Panc1 (cell line): Measurements from ENCODE around the gene RANGAP1. TPM values are rescaled to one million over a fixed set of nuclear protein-coding genes. Genes with fewer than 3 reads are reported as not detected.
"Not testable (repeated sequence)": the region's sequence is repeated elsewhere in the genome, so short reads cannot be mapped to it uniquely, and the experiment has no call there.

Experiments used
- ATAC-seq: fragments of 200-7000 bp; cut with Tn5 transposase; 2 replicates; pipeline ENCODE4 v1.9.1; 2020; ENCODE audit warnings: mild to moderate bottlenecking, moderate library complexity
- BruUV-seq: library from RNA; stranded (reverse); fragments of 400-500 nt; replicated peaks from 2 replicates; lab custom pipeline; 2021; lab: Mats Ljungman, UMichigan
- CTCF ChIA-PET: fragments of 300-600 bp; sonication (Branson Sonifier 250); formaldehyde crosslinking; loops from one replicate; lab custom pipeline; 2022; ENCODE audit warnings: antibody characterized with exemption; lab: Charles Lee
- POLR2A ChIA-PET: fragments of 300-600 bp; sonication (Branson Sonifier 250); formaldehyde crosslinking; loops from one replicate; lab custom pipeline; 2022; ENCODE audit warnings: antibody characterized with exemption; lab: Charles Lee
- DNase-seq: peaks from one replicate; pipeline ENCODE4 v3.0.0-alpha.2; 2010; ENCODE audit warnings: low read depth, low spot score
- H3K27ac ChIP-seq: 2 replicates; pipeline ENCODE4 v1.5.1; 2011; ENCODE audit warnings: mild to moderate bottlenecking, low read length, inconsistent platforms
- H3K27me3 ChIP-seq: fragments of 200-500 bp; sonication (Bioruptor generic); 2 replicates; pipeline ENCODE4 v1.6.0; 2014; ENCODE audit warnings: low read length, inconsistent platforms; ENCODE audit not compliant: control insufficient read depth, insufficient read depth
- H3K36me3 ChIP-seq: fragments of 200-500 bp; sonication (Bioruptor generic); 2 replicates; pipeline ENCODE4 v1.5.1; 2014; ENCODE audit warnings: inconsistent platforms, mild to moderate bottlenecking, low read length, moderate library complexity; ENCODE audit not compliant: control insufficient read depth, insufficient read depth
- H3K4me1 ChIP-seq: 2 replicates; pipeline ENCODE4 v1.5.1; 2011; ENCODE audit warnings: inconsistent platforms, mild to moderate bottlenecking, low read length, moderate library complexity; ENCODE audit not compliant: control insufficient read depth, insufficient read depth
- H3K4me3 ChIP-seq, 2 experiments: 2 replicates each; pipeline ENCODE4 v1.5.1; 2011 to 2012; ENCODE audit warnings: low read depth in 2 of 2, low read length in 2 of 2, mild to moderate bottlenecking in 2 of 2, inconsistent platforms in 1 of 2, moderate library complexity in 1 of 2
- H3K9me3 ChIP-seq: fragments of 200-500 bp; sonication (Bioruptor generic); 2 replicates; pipeline ENCODE4 v1.5.1; 2014; ENCODE audit warnings: low read depth, mild to moderate bottlenecking, inconsistent platforms, low read length, moderate library complexity; ENCODE audit not compliant: control insufficient read depth, insufficient read depth
- CTCF ChIP-seq: fragments of 450-650 bp; IDR thresholded peaks from 2 replicates; pipeline ENCODE4 v1.5.1; 2017; ENCODE audit warnings: mild to moderate bottlenecking
- POLR2AphosphoS5 ChIP-seq: IDR thresholded peaks from 2 replicates; pipeline ENCODE4 v1.6.1; 2012; ENCODE audit warnings: mild to moderate bottlenecking, low read depth, low read length, moderate library complexity
- REST ChIP-seq, 2 experiments: IDR thresholded peaks; 2 replicates each; pipeline ENCODE4 v1.6.1; 2011 to 2012; ENCODE audit warnings: low read depth in 2 of 2, control low read depth in 1 of 2, low read length in 1 of 2, mild to moderate bottlenecking in 1 of 2, moderate library complexity in 1 of 2; ENCODE audit not compliant: insufficient read depth in 1 of 2
- SIN3A ChIP-seq: IDR thresholded peaks from 2 replicates; pipeline ENCODE4 v1.6.1; 2012; ENCODE audit warnings: low read depth, mild to moderate bottlenecking, low read length, moderate library complexity, borderline replicate concordance; ENCODE audit not compliant: insufficient read depth
- TCF7L2 ChIP-seq: IDR thresholded peaks from 2 replicates; pipeline ENCODE4 v1.6.1; 2011; ENCODE audit warnings: mild to moderate bottlenecking, low read depth, low read length, inconsistent platforms
- in situ Hi-C: cut with HindIII; loops from 2 replicates; pipeline ENCODE4 v1.10.0; 2016; ENCODE audit warnings: low sequenced_read_pairs, low pct_unique_long_range_greater_than_20kb
- intact Hi-C: fragments of 100-400 bp; cut with micrococcal nuclease; formaldehyde crosslinking; loops from one replicate; pipeline ENCODE4 v1.10.0; 2022; ENCODE audit not compliant: unreplicated experiment
- total RNA-seq: library from RNA; stranded (reverse); gene quantifications from one replicate; pipeline ENCODE4 v1.2.1, GENCODE V29; 2021; ENCODE audit not compliant: unreplicated experiment

The RANGAP1 gene
- total RNA-seq, 1 experiment from 2014 or later: 140 TPM

GRCh38 chr22:41259756-41260155, 26.2 kb downstream of the RANGAP1 start:
- H3K36me3 ChIP-seq, CTCF ChIA-PET, H3K4me3 ChIP-seq, H3K27me3 ChIP-seq, ATAC-seq, H3K27ac ChIP-seq, DNase-seq, H3K9me3 ChIP-seq, BruUV-seq, in situ Hi-C loops, intact Hi-C loops: not testable (repeated sequence)
- POLR2A ChIA-PET: interaction anchor here (0.6 kb wide), 1 partner anchor 31 kb away, joined by 7 read pairs; no protein-coding TSS in a partner anchor
- peaks cover 21% of the 10 kb centered on the region for H3K4me1 ChIP-seq

GRCh38 chr22:41257696-41258095, 28.3 kb downstream of the RANGAP1 start:
- H3K9me3 ChIP-seq: no peaks in the 10 kb centered on the region
- H3K4me1 ChIP-seq: peaks cover 21% of the 10 kb centered on the region
- ATAC-seq: peak; percentile 5; the same call in 1 of the 2 replicates
- in situ Hi-C loops: no loop called here
- no TSS peak for BruUV-seq
- intact Hi-C loops: no loop called here
- CTCF ChIA-PET: interaction anchor here (0.5 kb wide), 1 partner anchor 89 kb away, joined by 4 read pairs; no protein-coding TSS in a partner anchor
- no peak for DNase-seq
- no peaks in the 10 kb centered on the region for H3K27me3 ChIP-seq
- POLR2A ChIA-PET: no interaction called here
- H3K36me3 ChIP-seq: peaks cover 4% of the 10 kb centered on the region
- TF ChIP-seq POLR2AphosphoS5 (no peak), REST (IDR thresholded peaks at IDR 0.05; ENCODE audit: insufficient read depth in 1 of 2, low read depth in 2 of 2, low read length in 1 of 2) (no peak), TCF7L2 (no peak), SIN3A (no peak), CTCF (no peak)
- H3K4me3 ChIP-seq: no peak overlapping the region
- H3K27ac ChIP-seq: peak overlapping the region; percentile 63; the same call in 1 of the 2 replicates

GRCh38 chr22:41256254-41257253, 29.4 kb downstream of the RANGAP1 start:
- in situ Hi-C loops: no loop called here
- H3K27ac ChIP-seq: peak overlapping the region; percentile 63
- TF ChIP-seq TCF7L2 (no peak), SIN3A (no peak), CTCF (no peak), REST (IDR thresholded peaks at IDR 0.05; ENCODE audit: insufficient read depth in 1 of 2, low read depth in 2 of 2, low read length in 1 of 2) (no peak), POLR2AphosphoS5 (no peak)
- POLR2A ChIA-PET: no interaction called here
- peaks cover 4% of the 10 kb centered on the region for H3K36me3 ChIP-seq
- peaks cover 21% of the 10 kb centered on the region for H3K4me1 ChIP-seq
- H3K9me3 ChIP-seq: no peaks in the 10 kb centered on the region
- no TSS peak for BruUV-seq
- CTCF ChIA-PET: no interaction called here
- H3K4me3 ChIP-seq: no peak overlapping the region
- ATAC-seq (peak; percentile 70), DNase-seq (peak; percentile 64)
- intact Hi-C loops: no loop called here
- H3K27me3 ChIP-seq: no peaks in the 10 kb centered on the region
